SJCRH30 (cell line): Measurements from ENCODE around the gene TRMT112. TPM values are rescaled to one million over a fixed set of nuclear protein-coding genes. Genes with fewer than 3 reads are reported as not detected.
A peak's percentile ranks its signal among the peaks of the same experiment; 100 is the strongest.

ENCODE experiments used
- DNase-seq, 2 experiments: peaks; one replicate each; pipeline ENCODE4 v3.0.0-alpha.2; 2015 to 2020
- H3K27ac ChIP-seq: fragments of 250-450 bp; sonication (Bioruptor Pico); 2 replicates; pipeline ENCODE4 v1.5.1; 2020; ENCODE audit warnings: mild to moderate bottlenecking, moderate library complexity
- H3K27me3 ChIP-seq: fragments of 250-450 bp; sonication (Bioruptor Pico); 2 replicates; pipeline ENCODE4 v1.5.1; 2020; ENCODE audit warnings: mild to moderate bottlenecking, moderate library complexity
- H3K36me3 ChIP-seq: fragments of 250-450 bp; sonication (Bioruptor Pico); 2 replicates; pipeline ENCODE4 v1.5.1; 2020; ENCODE audit warnings: mild to moderate bottlenecking, moderate library complexity
- H3K4me1 ChIP-seq: fragments of 250-450 bp; sonication (Bioruptor Pico); 2 replicates; pipeline ENCODE4 v1.5.1; 2020; ENCODE audit warnings: mild to moderate bottlenecking, moderate library complexity
- H3K4me3 ChIP-seq: fragments of 250-450 bp; sonication (Bioruptor Pico); 2 replicates; pipeline ENCODE4 v1.5.1; 2020; ENCODE audit warnings: mild to moderate bottlenecking, moderate library complexity
- H3K9me3 ChIP-seq: fragments of 250-450 bp; sonication (Bioruptor Pico); replicated peaks from 2 replicates; pipeline ENCODE4 v1.5.1; 2020; ENCODE audit warnings: mild to moderate bottlenecking, moderate library complexity
- total RNA-seq: library from RNA; depleted of rRNA; stranded (reverse); fragments of >200 nt; shearing (Covaris generic); gene quantifications from 2 replicates; pipeline ENCODE4 v1.2.3, GENCODE V29; 2014; rRNA removed

Gene TRMT112
- total RNA-seq = 185 and 215 TPM in 2 replicates

DNA sequence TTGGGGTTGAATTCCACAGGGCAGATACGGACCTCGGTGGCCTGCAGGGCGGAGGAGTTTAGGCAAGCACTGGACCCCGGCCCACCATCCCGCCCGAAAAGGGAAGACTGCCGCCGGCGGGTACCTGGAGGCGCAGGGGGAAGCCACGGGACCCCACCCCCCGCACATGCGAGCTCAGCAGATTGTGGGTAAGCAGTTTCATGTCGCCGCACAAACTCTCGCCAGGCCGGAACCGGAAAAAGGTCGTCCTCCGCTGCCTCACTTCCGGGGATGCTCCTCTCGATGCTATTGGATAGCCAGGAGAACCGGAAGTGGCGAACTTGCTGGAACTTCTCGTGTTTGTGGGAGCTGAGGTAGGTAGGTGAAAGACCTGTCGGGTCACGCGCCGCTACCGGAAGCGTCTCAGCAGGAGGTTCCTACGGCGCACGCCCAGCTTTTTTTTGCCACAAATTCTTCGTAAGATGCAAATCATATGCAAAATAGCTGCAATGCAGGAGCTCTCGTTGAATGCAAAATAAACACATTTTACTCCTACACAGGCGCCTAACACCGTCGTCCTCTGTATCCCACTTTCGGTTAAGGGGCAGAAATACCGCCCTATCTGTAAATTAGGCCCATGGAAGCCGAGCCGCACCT is at the start of gene TRMT112:
Gene TRMT112, minus strand, starts transcription at position 235 of the 636 bp plus-strand sequence. Its CDS starts 33 bp downstream, at position 202.
- H3K4me1 ChIP-seq = no peaks in the 10 kb centered on the region
- peak within 1 kb of the TSS; percentile 71 for H3K27ac ChIP-seq
- H3K36me3 ChIP-seq = peaks cover 2% of the 10 kb centered on the region; the same call in 1 of the 2 replicates
- H3K27me3 ChIP-seq = no peaks in the 10 kb centered on the region
- H3K9me3 ChIP-seq = no peaks in the 10 kb centered on the region
- DNase-seq = peak; percentile 94 to 95
- H3K4me3 ChIP-seq = peak within 1 kb of the TSS; percentile 68

DNA sequence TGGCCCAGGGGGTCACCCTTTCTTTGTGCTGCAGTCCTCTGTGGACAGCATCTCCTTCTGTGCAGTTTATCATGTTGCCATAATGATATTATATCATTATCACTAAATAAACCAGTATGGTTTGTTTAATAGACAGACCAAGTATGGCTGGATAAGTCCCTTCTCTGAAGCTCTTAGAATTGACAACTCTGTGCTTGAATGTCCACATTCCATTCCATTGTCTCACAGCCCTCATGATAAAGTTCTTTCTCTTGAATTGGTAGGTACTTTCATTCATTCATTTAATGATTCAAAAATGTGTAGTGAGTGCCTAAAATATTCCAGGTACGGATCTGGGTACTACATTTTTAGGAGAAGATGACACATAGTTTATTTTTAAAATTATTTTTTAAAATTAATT is 49.4 kb upstream of the TRMT112 start:
- peaks cover 40% of the 10 kb centered on the region for H3K36me3 ChIP-seq
- DNase-seq = no peak

DNA sequence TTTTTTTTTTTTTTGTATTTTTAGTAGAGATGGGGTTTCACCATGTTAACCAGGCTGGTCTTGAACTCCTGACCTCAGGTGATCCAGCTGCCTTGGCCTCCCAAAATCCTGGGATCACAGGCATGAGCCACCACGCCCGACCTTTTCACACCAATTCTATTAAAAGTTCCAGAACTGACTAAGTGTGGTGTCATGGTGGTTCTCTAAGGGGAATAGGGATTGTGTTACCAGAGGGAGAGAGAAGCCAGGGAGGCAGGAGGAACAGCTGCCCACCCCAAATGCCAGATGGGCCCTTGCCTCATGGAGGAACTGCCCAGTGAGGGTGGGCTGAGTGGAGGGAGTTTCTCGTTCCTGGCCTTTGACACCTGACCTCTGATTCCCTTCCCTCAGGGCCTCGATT is 47.6 kb upstream of the TRMT112 start:
- Histone ChIP-seq H3K4me1 (no peaks in the 10 kb centered on the region), H3K36me3 (peaks cover 46% of the 10 kb centered on the region), H3K27me3 (no peaks in the 10 kb centered on the region), H3K9me3 (no peaks in the 10 kb centered on the region), H3K27ac (no peak overlapping the region), H3K4me3 (no peak overlapping the region)
- peak in 1 of 2 experiments; percentile 29 for DNase-seq

More for the DNA sequence above, 49.4 kb upstream of the TRMT112 start:
- Histone ChIP-seq H3K27me3 (no peaks in the 10 kb centered on the region), H3K4me1 (peaks cover under 1% of the 10 kb centered on the region; the same call in 1 of the 2 replicates), H3K4me3 (no peak overlapping the region), H3K9me3 (no peaks in the 10 kb centered on the region), H3K27ac (no peak overlapping the region)

DNA sequence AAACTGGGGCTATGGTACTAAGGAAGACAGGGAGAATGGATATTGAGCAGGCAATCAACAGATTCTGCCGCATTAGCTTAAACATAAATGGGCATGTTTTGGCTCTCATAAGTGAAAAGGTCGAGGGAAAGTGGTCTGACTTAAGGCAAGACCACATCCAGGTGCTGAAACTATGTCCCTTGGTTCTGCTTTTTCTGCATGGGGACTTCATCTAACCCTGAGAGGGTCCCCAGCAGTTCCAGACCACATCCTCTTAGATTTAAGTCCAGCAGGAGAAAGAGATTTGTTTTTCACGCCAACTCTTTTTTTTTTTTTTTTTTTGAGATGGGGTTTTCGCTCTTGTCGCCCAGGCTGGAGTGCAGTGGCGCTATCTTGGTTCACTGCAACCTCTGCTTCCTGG is 47.1 kb upstream of the TRMT112 start:
- no peak overlapping the region for H3K4me3 ChIP-seq
- no peaks in the 10 kb centered on the region for H3K4me1 ChIP-seq
- H3K27ac ChIP-seq = no peak overlapping the region
- H3K9me3 ChIP-seq = no peaks in the 10 kb centered on the region
- H3K36me3 ChIP-seq = peaks cover 43% of the 10 kb centered on the region
- no peak for DNase-seq
- no peaks in the 10 kb centered on the region for H3K27me3 ChIP-seq

DNA sequence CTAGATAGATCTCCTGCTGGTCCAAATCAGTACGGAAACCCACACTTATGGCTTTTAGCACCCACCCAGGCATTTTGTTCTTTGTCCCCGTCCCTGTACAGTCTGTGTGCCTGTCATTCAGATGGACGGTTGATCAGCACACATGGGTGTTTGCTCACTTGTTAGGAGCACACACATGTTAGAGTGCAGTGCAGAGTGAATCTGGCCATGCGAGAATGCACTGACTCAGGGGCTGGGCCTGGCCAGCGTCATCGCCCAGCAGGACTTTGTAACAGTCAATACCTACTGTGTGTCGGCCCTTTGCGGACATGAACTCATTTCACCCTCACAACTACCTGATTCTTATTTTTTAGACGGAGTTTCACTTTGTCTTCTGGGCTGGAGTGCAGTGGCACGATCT is 45.0 kb upstream of the TRMT112 start:
- no peaks in the 10 kb centered on the region for H3K27me3 ChIP-seq
- H3K4me1 ChIP-seq = peaks cover 10% of the 10 kb centered on the region; the same call in 1 of the 2 replicates
- no peak overlapping the region for H3K4me3 ChIP-seq
- H3K27ac ChIP-seq = no peak overlapping the region
- H3K36me3 ChIP-seq = peaks cover 35% of the 10 kb centered on the region
- no peaks in the 10 kb centered on the region for H3K9me3 ChIP-seq
- DNase-seq = no peak

DNA sequence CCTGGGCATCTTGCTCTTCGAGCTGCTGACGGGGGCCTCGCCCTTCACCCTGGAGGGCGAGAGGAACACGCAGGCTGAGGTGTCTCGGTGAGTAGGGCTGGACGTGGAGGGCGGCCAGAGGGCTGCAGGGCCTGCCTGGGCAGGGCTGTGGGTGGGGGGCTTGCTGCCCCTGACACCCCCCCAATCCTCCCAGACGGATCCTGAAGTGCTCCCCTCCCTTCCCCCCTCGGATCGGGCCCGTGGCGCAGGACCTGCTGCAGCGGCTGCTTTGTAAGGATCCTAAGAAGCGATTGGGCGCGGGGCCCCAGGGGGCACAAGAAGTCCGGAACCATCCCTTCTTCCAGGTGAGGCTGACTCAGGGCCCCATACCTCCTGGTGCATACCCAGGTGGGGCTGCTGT is 44.3 kb upstream of the TRMT112 start:
- peaks cover 32% of the 10 kb centered on the region for H3K36me3 ChIP-seq
- H3K4me1 ChIP-seq = peaks cover 10% of the 10 kb centered on the region; the same call in 1 of the 2 replicates
- DNase-seq = no peak
- H3K9me3 ChIP-seq = no peaks in the 10 kb centered on the region
- no peak overlapping the region for H3K4me3 ChIP-seq
- H3K27ac ChIP-seq = no peak overlapping the region
- no peaks in the 10 kb centered on the region for H3K27me3 ChIP-seq

DNA sequence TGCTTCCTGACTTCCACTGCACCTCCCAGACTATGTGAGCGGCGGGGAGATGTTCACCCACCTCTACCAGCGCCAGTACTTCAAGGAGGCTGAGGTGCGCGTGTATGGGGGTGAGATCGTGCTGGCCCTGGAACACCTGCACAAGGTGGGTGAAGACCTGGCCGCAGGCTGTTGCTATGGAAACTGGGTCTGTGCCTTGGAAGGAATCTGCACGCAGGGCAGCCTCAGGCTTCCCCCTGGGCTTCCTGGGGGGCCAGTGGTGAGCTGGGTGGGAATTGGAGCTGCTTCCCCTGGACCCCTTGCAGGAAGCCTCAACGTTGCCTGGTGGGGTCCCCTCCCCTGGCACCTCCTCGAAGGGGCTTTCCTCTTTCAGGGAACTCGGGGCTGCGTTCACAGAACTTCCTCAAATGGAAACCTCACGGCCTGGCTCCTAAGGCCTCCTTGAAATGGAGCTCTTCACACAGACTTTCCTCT is 43.1 kb upstream of the TRMT112 start:
- H3K27me3 ChIP-seq = no peaks in the 10 kb centered on the region
- peaks cover 25% of the 10 kb centered on the region for H3K36me3 ChIP-seq
- H3K4me3 ChIP-seq = no peak overlapping the region
- DNase-seq = no peak
- H3K27ac ChIP-seq = no peak overlapping the region
- no peaks in the 10 kb centered on the region for H3K9me3 ChIP-seq
- peaks cover 10% of the 10 kb centered on the region; the same call in 1 of the 2 replicates for H3K4me1 ChIP-seq

DNA sequence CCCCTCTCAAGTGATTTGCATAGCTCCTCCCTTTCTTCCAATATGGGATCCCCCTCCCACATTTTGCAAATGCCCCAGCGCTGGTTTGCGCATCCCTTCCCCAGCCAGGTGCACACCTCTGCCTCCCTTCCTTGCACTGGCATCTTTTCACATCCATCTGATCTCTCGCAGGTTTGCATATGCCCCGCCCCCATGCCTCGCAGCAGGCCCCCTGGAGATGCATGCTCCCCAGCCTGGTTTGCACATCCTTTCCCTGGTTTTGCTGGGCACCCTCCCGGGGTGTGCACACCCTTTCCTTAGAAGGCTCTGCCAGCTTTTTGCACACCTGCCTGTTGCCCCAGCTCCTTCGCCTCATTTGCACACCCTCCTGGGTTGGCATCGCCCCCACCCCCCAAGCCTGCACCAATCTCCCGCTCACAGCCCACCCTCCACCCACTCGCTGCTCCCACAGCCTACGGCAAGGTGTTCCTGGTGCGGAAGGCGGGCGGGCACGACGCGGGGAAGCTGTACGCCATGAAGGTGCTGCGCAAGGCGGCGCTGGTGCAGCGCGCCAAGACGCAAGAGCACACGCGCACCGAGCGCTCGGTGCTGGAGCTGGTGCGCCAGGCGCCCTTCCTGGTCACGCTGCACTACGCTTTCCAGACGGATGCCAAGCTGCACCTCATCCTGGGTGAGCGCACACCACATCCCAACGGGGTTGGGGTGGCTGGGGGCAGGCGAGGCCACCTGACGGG is 42.5 kb upstream of the TRMT112 start:
- H3K27ac ChIP-seq = no peak overlapping the region
- no peaks in the 10 kb centered on the region for H3K9me3 ChIP-seq
- peak overlapping the region; percentile 80 for H3K4me3 ChIP-seq
- H3K27me3 ChIP-seq = no peaks in the 10 kb centered on the region
- no peak for DNase-seq
- peaks cover 14% of the 10 kb centered on the region; the same call in 1 of the 2 replicates for H3K4me1 ChIP-seq
- peaks cover 21% of the 10 kb centered on the region for H3K36me3 ChIP-seq

DNA sequence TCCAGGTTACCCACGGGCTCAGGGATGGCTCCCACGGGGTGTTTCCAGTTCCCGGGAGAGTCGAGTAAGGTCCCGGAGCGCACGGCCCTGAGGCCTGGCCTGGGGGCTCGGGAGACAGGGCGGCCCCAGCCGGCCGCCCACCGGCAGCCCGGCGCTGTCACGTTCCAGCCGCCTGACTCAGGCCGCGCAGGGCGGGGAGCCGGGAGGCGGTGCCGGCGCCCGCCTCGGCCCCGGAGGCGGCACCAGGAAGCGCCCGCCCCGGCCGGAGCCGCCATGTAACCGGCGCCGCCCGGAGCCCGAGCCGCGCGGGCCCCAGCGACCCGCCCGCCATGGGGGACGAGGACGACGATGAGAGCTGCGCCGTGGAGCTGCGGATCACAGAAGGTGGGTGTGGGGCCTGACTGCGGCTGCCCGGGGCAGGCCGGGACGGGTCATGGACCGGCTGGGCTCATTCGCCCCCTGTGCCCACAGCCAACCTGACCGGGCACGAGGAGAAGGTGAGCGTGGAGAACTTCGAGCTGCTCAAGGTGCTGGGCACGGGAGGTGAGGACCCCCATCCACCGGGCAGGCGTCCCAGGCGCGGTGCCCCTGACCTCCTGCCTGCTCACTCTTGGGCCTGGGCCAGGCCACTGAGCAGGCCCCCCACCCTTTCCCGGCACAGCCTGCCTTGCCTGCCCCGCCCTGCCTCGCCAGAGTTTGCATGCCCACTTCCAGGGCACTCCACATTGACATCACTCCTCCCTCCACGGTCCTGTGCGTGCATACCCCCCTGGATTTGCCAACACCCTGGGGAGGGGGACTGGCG is 41.8 kb upstream of the TRMT112 start, which contains the start of gene RPS6KA4:
Gene RPS6KA4, plus strand, starts transcription at position 256 of the 805 bp plus-strand sequence. Its CDS starts 74 bp downstream, at position 330.
- H3K4me1 ChIP-seq = peaks cover 14% of the 10 kb centered on the region; the same call in 1 of the 2 replicates
- H3K27ac ChIP-seq = peak within 1 kb of the TSS; percentile 53; the same call in 1 of the 2 replicates
- H3K27me3 ChIP-seq = no peaks in the 10 kb centered on the region
- H3K9me3 ChIP-seq = no peaks in the 10 kb centered on the region
- DNase-seq = peak in 1 of 2 experiments; percentile 62
- peak within 1 kb of the TSS; percentile 80 for H3K4me3 ChIP-seq
- peaks cover 21% of the 10 kb centered on the region for H3K36me3 ChIP-seq

DNA sequence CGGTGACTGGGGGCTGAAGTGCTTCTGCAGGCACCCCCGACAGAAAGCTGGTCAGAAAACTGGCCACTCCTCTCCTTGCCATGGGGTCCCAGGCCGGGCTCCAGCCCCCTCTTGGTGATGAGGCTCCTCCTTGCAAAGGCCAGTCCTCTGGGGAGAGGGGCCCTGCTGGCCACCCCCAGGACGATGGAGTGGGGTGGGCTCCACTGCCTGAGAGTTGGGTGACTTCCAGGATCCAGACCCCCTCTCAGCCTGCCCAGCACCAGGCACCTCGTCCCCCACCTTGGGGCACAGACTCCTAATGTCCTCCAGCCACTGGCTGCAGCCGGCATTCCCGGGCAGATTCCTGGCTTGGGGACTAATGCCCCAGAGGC is 41.2 kb upstream of the TRMT112 start:
- peak overlapping the region; percentile 53; the same call in 1 of the 2 replicates for H3K27ac ChIP-seq
- no peaks in the 10 kb centered on the region for H3K9me3 ChIP-seq
- no peak for DNase-seq
- peaks cover 19% of the 10 kb centered on the region for H3K36me3 ChIP-seq
- H3K27me3 ChIP-seq = peaks cover 3% of the 10 kb centered on the region; the same call in 1 of the 2 replicates
- H3K4me3 ChIP-seq = peak overlapping the region; percentile 80
- H3K4me1 ChIP-seq = peaks cover 14% of the 10 kb centered on the region; the same call in 1 of the 2 replicates

DNA sequence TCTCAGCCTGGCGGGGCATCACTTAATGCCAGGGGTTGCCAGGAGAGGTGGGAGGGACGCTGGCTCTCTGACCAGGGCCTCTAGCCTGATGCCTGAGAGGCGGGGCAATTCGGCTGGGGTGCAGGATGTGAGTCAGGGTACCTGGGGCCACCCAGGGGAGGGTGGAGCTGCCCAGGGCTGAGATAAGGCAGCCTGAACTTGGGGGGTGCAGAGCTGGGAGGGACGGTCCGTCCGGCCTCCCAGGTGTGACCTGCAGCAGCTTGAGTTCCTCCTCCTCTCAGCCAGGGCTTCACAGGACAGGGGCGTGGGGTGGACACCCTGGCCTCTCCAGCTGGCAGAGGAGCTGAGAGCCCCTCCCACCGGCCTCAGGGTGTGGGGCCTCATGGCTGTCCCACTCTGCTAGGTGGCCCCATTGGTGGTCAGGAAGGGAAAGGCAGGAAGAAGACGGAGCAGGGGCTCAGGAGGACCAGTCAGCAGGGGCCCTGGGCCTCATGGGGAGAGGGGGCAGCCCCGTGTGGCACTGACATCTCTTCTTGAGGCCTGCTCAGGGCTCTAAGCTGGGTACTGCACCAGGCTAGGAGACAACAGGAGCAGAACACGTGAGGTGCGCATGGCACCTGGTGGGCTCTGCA is 40.7 kb upstream of the TRMT112 start:
- Histone ChIP-seq H3K27ac (no peak overlapping the region; the same call in 1 of the 2 replicates), H3K9me3 (no peaks in the 10 kb centered on the region), H3K4me1 (peaks cover 15% of the 10 kb centered on the region), H3K36me3 (peaks cover 18% of the 10 kb centered on the region), H3K27me3 (peaks cover 3% of the 10 kb centered on the region; the same call in 1 of the 2 replicates), H3K4me3 (peak overlapping the region; percentile 80)
- DNase-seq = peak; percentile 45 to 51

DNA sequence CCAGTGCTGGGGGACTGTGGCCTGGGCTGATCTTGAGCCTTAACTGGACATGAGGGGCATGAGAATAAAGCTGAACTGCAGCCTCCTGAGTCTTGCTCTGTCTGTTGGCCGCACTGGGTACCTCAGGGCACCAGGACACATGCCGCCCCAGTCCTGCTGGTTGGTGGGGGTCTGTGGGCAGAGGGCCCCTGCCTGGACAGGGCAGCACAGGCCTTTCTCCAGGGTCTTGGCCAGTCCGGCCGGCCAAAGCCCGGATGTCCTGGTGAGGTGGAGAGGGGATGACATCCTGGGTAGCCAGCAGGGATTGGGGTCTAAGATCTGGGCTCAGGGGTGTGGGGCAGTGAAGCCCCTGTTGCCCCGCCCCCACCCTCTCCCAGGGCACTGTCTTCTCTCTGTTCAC is 40.1 kb upstream of the TRMT112 start:
- H3K27ac ChIP-seq = no peak overlapping the region

DNA sequence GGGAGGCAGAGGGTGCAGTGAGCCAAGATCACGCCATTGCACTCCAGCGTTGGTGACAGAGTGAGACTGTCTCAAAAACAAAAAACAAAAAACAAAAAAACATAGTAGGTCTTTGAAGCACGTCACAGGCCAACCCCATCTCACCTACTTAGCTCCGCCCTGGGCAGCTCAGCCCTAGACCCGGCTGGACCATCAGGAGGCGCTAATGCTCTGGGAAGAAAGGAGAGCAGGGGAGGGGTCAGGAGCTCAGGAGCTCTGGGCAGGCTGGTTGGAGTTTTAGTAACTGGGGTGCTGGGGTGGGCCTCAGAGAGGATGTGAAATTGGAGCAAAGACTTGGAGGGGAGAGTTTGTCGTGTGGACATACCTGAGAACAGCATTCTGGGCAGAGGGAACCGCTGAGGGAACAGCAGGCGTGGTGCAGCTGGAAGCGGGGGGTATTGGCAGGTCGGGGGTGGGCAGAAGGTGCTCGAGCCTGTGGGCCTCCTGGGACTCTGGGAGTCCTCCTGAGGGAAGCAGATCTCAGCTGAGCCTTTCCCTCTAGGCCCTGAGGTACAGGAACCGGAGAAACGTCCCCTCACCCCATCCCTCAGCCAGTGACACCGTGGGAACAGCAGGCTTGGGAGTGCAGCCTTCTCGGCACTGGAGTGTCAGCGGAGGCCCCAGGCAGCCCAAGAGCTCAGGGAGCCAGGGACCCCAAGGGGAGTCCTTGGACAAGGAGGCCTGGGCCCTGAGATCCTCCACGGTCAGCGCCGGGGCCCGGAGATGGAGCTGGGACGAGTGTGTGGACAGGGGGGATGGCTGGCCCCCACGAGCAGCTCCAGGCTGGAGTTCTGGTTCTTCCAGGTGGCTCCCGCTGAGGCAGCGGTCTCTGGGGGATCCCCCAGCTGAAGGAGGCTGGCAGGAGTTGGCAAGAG is 39.4 kb upstream of the TRMT112 start:
- H3K4me3 ChIP-seq = no peak overlapping the region
- peaks cover 26% of the 10 kb centered on the region for H3K4me1 ChIP-seq
- no peak overlapping the region for H3K27ac ChIP-seq
- peak; percentile 76 to 78 for DNase-seq
- no peaks in the 10 kb centered on the region for H3K9me3 ChIP-seq
- H3K27me3 ChIP-seq = peaks cover 3% of the 10 kb centered on the region; the same call in 1 of the 2 replicates
- 0 out of 2 replicates have a peak, but pooled peaks cover 6% of the 10 kb centered on the region for H3K36me3 ChIP-seq

More for the DNA sequence above, 40.1 kb upstream of the TRMT112 start:
- Histone ChIP-seq H3K4me3 (no peak overlapping the region), H3K36me3 (peaks cover 13% of the 10 kb centered on the region), H3K27me3 (peaks cover 3% of the 10 kb centered on the region; the same call in 1 of the 2 replicates), H3K4me1 (peaks cover 21% of the 10 kb centered on the region), H3K9me3 (no peaks in the 10 kb centered on the region)
- DNase-seq = no peak
